DMS 273 treated with DMSO at 0.1 percent for 48 hours (cell line): Measurements from ENCODE around the gene ZNF326.

ENCODE experiments used
- DNase-seq: peaks from one replicate; lab custom pipeline; 2025; lab: John Stamatoyannopoulos, UW

Gene ZNF326

GRCh38 chr1:90074566-90074965 lies 79.7 kb downstream of the ZNF326 start:
- no peak for DNase-seq

- no peak for DNase-seq
These were observed 80.1 kb downstream of the ZNF326 start for GRCh38 chr1:90074970-90075391.

- DNase-seq: no peak
These were observed 89.1 kb downstream of the ZNF326 start for GRCh38 chr1:90083995-90084394.
